ENCODE data around the gene ZC3H8.
"Not testable (repeated sequence)": the region's sequence is repeated elsewhere in the genome, so short reads cannot be mapped to it uniquely, and the experiment has no call there.

The ZC3H8 gene

DNA sequence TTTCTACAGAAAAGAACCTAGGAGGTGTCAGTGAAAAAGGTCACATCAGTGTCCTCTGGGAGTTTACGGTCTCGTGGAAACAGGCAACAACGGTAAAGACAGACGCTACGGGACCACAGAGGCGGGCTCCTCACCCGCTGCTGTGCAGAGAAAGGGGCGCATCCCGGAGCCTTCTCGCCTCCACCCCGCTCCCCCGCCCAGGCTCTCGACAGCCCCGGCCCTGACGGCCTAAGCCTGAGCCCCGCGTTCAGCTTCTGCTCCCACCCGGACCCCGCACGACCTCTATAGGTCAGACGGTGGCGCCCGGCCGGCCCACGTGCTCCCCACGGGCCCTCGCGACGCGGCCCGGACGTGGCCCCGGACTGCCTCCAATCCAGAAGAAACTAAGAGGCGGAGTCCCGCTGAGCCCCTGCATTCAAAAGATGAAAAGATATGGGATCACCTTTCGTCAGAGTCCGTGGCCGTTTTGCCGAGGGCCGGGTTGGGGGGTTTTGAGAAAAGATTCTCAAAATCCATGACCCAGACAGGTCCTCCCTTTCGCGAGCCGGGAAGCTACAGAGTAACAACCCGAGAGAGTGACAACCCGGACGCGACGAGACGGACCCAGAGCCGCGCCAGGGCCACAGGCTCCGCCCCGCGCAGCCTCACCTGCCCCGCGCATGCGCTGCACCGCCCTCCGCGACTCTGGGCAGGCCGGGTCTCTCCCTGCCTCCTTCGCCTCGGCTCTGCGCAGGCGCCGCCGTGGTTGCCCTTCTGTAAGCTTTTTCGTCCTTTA is at the start of gene ZC3H8:
Gene ZC3H8 (minus strand): TSS at position 577 of the 775 bp plus-strand sequence. CDS start 61 bp downstream, at position 516.
- DNase-seq, result peak; percentile 89 to 96 (median 93)

GRCh38 chr2:112304298-112304941 is 49.6 kb upstream of the ZC3H8 start:
- DNase-seq, result no peak

GRCh38 chr2:112301973-112302372 is 47.1 kb upstream of the ZC3H8 start:
- no peak for DNase-seq

DNA sequence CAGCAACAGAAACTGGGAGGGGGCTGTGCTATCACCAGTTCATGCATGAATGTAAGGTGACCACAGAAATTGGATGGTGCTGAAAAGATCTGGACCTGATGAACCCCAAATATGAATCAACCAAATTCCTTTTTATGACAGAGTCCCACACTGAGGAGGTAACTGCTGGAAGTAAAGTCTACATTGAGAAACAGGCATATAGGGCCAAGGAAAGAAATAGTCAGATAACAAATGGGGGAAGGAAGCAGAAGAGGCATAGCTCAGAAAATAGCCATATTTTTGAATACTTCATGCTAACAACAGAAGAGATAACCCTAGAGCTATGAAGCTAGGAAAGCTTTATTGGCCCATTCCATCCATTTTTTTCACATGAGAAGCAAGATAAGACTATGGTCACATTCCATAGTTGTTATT is 46.3 kb upstream of the ZC3H8 start:
- DNase-seq, result no peak

DNA sequence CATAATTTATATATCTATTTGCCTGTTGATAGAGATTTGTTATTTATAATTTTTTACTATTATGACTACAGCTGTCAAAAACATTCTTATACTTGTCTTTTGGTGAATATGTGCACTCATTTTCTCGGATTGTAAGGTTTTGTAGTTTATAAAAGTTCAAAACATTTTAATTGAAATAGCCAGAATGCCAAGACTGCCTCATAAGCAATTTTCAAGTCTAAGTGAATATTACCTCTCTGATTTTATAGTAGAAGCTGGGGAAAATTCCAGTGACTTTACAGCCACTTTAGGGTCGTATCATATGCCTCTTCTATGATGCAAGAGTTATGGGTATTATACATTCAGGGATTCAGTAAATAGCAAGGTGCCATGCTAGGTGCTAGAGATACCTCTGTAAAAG is 41.6 kb upstream of the ZC3H8 start:
- DNase-seq, result no peak

- DNase-seq, result no peak
Measured at GRCh38 chr2:112295407-112296078, 40.7 kb upstream of the ZC3H8 start.

DNA sequence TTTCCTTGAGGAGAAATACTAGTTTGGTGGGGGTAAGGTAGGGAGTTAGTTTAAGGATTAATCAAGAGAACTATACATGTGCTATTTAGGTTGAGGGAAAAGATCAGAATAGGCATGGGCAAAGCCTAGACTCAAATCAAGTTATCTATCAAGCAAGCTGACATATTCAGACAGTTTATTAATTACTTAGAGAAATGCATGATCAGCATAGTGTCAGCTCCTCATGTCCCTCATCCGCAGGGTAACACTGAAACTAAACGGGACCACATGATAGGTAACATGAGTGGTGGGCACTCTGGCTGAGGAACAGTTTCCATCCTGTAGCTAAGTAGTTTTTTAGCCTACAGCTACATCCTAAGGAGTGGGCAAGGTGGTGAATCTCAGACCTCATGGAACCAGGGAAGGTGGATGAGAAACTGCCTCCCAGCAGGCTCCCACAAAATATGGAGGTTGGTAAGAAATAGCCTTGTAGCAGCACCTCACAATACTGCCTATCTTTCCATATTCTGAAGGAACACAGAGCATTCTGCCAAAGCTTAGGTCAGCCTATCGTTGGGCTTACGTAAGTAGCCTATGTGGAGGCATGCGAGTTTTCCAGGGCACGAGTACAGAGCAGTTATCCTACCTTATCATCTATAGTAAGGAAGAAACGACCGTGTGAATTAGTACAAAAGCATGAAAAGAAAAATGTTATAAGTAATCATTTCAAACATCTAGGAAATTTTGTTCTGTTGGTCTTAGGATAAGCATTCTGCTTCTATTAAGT is 39.0 kb upstream of the ZC3H8 start:
- no peak for DNase-seq

- no peak for DNase-seq
Measured at GRCh38 chr2:112290648-112291047, 35.8 kb upstream of the ZC3H8 start.

DNA sequence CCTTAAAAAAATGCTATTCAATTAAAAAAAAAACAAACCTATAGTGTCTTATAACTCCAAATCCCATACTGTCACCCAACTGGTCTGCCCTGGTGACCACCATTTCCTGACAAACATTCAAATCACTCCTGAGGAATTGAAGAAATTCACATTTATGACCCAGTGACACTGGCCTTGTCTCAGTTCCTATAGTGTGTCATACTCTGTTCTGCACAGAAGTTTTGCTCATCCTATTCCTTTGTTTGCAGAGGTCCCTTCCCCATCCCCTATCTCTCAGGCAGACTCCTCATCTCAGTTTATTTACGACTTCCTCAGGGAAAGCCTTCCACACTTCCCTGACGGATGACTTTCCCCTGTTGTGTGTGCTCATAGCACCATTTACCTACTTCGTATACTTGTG is 35.2 kb upstream of the ZC3H8 start:
- DNase-seq, result no peak

DNA sequence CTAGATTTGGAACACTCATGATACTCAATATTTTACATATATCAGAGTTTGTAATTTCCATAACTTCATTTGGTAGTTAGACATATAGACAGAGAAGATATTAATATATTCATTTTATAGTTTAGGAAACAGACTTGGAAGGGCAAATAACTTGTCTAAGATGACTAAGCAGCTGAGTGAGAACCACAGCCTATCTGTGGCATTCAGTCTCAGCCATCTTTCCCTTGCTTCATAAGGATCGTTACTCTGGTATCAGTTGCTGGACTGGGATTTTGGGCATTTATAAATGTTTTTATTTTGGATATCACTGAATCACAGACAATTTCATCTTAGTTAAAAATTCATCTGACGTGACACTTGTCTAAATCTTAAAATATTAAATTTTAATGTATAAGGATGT is 28.7 kb upstream of the ZC3H8 start:
- not testable (repeated sequence) for DNase-seq

GRCh38 chr2:112282066-112282465 is 27.2 kb upstream of the ZC3H8 start:
- DNase-seq, result not testable (repeated sequence)

- DNase-seq, result peak in 3 of 6 experiments; percentile 31 to 52 (median 47)
Measured at GRCh38 chr2:112277596-112278220, 22.9 kb upstream of the ZC3H8 start.

DNA sequence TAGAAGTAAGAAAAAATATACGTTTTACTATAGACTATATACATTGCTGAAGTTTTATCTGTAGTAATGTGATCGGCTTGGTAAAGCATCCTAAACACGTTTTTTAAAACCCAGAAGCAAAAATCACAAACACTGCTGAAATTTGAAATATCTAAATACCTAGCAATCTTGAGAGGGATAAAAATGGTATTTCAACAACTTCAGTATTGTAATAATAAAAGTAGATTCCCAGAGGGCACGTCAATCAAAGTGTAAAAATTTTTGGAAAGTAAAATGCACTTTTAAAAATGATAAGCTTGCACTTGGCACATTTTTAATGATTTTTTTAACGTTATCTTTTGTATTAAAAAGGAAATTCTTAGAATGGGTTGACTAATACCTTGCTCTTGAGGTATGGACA is 22.1 kb upstream of the ZC3H8 start:
- no peak for DNase-seq

GRCh38 chr2:112275887-112276773 is 21.3 kb upstream of the ZC3H8 start:
- DNase-seq, result peak; percentile 66 to 84 (median 76)

GRCh38 chr2:112275311-112275886 is 20.6 kb upstream of the ZC3H8 start, which contains the start of gene ZC3H6:
Gene ZC3H6 (plus strand): TSS chr2:112275597. CDS start chr2:112275995, 398 bp downstream.
- DNase-seq, result peak; percentile 96 to 99 (median 98)

DNA sequence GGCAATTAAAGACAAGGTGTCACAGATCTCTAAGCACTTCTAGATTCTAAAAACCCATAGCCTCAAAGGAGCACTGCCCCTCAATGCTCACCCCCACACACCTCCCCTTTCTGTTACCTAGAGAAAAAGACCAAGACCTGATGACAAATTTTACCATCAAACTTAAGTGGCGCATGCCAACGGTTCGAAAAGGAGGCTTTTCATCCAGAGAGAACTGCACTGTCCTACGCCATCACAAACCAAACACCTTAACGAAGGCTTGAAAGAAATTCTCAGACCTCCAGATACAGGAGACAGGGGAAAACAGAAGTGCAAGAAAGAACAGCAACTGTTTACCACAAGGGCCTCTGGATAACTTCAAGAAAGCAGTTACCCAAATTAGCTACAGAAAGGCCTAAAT is 18.5 kb upstream of the ZC3H8 start:
- DNase-seq, result no peak

- DNase-seq, result no peak
Measured at GRCh38 chr2:112272669-112273068, 17.8 kb upstream of the ZC3H8 start.

DNA sequence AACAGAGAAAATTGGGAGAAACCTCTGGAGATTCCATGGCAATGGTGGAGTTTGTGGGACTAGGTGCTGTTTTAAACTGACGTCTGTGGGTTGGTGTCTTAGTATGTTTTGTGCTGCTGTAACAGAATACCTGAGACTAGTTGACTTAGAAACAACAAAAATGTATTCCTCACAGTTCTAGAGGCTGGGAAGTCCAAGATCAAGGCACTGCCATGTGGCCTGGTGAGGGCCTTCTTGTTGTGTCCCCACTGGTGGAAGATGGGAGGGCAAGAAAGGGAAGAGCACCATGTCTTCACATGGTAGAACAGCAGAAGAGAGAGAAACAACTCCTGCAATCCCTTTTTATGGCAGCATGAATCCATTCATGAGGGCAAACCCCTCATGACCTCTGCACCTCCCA is 13.7 kb upstream of the ZC3H8 start:
- no peak for DNase-seq

DNA sequence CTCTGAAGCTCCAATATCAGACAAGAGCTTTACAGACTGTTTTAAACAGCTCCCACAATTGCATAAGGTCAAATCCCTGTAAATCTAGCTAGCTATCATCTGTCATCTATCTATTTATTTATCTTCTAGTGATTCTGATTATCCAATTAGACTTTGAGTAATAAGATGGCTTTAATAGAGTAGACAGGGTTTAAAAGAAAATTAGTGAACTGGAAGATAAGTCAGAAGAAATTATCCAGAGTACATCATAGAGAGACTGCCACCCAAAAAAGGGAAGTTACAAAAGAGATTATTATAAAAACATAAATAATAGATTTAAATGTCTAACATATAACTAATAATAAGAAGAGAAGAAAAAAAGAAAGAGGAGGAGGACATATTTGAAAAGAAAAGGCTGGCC is 8.0 kb upstream of the ZC3H8 start:
- DNase-seq, result no peak

DNA sequence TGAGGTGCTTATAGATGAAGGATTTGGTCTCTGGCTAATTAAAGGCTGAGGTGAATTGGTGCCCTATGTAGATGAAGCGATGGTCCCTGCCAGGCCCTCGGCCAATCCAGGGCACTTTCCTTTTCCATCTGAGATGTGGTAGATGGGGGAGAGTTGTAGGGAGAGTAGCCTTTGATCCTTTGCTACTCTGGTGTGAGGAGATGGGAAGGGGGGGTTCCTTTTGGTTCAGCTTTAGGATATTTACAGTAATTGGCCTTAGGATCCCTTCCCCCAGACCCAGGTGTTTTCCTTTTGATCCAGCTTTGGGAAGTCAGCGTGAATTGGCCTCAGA is 5.4 kb upstream of the ZC3H8 start:
- no peak for DNase-seq
